ENCODE results near the gene NACAD.

The NACAD gene

GRCh38 chr7:45088146-45088701, 545 bp downstream of the NACAD start:
- DNase-seq (ENCODE audit: low read depth, low spot score) = no peak

- no peak for DNase-seq (ENCODE audit: low read depth, low spot score)
Observed at GRCh38 chr7:45087301-45088145, 1.2 kb downstream of the NACAD start.

DNA sequence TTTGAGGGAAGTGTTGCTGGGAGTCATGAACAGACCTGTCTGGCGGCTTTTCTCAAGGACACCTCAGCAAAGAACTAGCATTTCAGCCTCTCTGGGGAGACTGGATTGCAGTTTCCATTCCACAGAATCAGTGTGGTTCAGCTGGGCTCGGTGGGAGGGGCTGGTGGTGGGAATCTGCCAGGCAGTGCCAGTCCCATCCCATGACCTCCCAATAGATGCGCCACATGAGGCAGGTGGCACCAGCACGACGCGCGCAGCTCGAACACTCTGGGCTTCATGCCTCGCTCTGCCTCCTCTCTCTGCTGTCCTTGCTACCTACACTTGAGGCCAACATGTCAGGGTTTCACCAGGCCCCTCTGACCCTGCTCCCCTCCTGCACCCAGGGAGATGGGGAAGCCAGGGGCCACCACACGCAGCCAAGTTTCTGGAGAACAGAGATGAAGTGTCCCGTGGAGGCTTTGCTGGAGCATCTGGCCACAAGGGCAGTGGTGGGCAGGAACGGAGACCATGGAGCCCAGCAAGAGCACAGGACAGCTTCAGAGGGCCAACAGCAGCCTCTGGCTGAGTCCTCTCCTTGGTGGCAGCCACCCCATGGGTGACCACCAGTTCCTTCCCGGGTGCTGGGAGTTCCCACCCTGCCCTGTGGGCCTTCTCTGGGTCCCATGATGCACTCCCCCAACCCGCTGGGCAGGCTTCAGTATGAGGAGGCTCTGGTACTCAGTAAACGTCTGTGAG, 2.3 kb downstream of the NACAD start:
- peak; percentile 32 for DNase-seq (ENCODE audit: low read depth, low spot score)

DNA sequence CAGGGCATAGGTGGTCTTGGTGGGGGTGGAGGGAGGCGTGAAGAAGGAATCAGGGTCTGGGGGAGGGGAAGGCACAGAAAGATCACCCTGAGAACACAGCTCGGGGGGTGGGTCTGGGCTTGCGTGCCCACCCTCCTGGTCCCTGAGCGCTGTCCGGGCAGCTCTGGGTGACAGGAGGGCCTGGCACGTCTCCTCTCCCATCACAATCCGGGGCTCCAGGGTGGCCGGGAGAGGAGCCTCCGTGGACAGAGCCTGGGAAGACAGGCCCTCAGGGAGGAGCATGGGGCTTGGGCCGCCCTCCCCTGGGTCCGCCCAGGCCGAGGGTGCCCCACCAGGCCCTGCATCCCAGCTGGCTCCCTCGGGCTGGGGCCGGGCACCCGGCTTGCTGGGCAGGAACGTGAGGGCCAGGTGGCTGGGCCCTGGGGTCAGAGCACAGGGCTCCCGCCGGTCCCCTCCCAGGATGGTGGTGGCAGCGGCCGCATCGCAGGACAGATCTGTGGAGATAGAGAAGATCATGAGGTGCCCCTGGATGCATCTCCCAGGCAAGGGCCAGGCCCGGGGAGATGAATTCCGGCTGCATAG, 3.1 kb downstream of the NACAD start:
- DNase-seq (ENCODE audit: low read depth, low spot score) = no peak

GRCh38 chr7:45084901-45085618, 3.7 kb downstream of the NACAD start:
- no peak for DNase-seq (ENCODE audit: low read depth, low spot score)

DNA sequence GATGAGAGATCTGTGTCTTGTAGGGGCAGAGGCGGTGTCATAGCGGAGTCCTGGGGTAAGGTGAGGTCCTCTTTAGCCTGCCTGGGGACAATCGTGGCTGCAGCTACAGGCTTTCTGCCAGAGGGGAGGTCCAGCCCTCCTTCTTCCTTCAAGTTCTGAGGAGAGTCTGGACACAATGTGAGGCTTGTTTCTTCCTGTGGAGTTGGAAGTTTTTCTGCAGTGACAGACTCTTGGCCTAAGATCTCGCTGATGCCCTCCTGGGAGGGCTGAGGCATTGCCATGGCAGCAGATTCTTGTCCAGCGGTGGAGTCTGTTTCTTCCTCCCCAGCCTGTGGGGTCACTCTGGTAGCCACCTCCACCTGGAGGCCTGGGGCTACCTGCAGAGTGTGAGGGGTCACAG, 4.4 kb downstream of the NACAD start:
- no peak for DNase-seq (ENCODE audit: low read depth, low spot score)

DNA sequence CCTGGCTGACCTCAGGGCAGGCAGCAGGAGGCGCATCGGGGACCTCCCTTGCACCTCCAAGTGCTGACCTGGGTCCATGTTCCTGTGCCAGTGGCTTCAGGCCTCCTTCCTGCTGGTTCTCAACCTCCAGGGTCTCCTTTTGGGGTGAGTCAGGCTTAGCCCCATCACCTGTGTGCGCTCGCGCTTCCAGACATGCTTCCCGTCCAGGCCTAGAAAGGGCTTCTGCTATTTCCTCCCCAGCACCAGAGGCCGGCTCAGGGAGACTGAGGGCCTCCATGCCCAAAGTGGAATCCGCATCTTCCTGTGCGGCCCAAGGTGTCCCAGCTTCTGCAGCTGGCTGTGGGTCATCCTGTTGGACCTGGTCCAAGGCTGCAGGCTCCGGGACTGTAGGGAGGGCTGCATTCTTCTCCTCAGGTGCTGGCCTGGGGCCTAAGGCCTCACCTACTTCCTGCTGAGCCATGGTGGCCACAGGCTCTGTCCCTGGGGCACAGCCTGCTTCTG, 5.9 kb downstream of the NACAD start:
- DNase-seq (ENCODE audit: low read depth, low spot score) = no peak

GRCh38 chr7:45082031-45082830, 6.5 kb downstream of the NACAD start:
- DNase-seq (ENCODE audit: low read depth, low spot score) = no peak

DNA sequence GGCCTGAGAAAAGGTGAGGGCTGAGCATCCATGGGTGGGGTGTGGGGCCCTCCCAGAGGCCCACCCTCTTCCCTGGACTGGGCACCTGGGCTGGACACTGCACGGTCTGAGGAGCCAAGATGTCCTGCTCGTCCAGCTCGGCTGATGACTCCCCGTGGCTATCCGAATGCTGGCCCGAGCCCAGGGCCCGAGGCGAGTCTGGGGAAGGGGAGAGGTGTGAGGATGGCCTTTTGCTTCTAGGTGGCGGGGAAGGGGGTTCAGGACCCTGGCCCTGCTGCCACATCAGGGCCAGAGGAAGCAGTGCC, 7.1 kb downstream of the NACAD start:
- DNase-seq (ENCODE audit: low read depth, low spot score) = no peak

GRCh38 chr7:45080958-45081669, 7.7 kb downstream of the NACAD start:
- no peak for DNase-seq (ENCODE audit: low read depth, low spot score)

- DNase-seq (ENCODE audit: low read depth, low spot score) = no peak
Observed at GRCh38 chr7:45080265-45080957, 8.4 kb downstream of the NACAD start.

DNA sequence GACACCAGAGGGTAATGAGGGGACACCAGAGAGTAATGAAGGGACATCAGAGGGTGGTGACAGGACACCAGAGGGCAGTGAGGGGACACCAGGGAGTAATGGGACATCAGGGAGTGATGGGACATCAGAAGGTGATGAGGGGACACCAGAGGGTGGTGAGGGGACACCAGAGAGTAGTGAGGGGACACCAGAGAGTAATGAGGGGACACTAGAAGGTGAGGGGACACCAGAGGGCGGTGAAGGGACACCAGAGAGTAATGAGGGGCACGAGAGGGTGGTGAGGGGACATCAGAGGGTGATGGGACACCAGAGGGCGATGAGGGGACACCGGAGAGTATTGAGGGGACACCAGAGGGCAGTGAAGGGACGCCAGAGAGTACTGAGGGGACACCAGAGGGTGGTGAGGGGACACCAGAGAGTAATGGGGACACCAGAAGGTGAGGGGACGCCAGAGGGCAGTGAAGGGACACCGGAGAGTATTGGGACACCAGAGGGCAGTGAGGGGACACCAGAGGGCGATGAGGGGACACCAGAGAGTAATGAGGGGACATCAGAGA, 10.6 kb downstream of the NACAD start:
- no peak for DNase-seq (ENCODE audit: low read depth, low spot score)

DNA sequence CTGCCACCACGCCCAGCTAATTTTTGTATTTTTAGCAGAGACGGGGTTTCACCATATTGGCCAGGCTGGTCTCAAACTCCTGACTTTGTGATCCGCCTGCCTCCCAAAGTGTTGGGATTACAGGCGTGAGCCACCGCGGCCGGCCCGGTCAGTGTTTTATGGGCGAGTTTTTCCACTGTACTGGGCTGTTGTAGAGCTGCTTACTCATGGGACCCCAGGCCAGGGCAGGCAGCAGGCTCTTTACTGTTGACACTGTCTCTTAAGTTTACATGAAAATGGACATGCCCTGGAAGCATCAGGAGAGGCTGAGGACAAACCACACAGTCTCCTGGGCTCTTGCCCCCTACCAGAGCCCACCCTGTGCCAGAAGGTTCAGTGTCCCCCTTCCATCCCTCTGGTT, 11.2 kb downstream of the NACAD start:
- DNase-seq (ENCODE audit: low read depth, low spot score) = no peak

DNA sequence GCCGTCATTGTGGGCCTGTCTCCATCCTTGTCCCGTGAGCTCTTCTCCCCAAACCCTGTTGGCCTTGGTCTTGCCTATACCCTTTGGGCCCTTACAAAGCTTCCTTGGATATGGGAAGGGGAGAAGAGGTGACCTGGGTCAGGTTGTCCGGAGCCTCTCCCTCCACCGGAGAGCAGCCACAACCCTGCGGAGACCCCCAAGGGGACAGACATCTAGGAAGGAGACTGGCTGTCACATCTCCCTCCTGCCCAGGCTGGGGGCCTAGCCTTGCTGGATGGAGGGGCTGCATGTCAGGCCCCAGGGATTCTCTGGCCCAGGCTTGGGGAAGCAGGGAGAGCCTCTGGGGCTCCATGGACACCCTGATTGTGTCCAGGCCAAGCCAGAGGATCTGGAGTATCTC, 11.8 kb downstream of the NACAD start:
- DNase-seq (ENCODE audit: low read depth, low spot score) = no peak

- no peak for DNase-seq (ENCODE audit: low read depth, low spot score)
Observed at GRCh38 chr7:45075871-45076796, 12.6 kb downstream of the NACAD start.

- no peak for DNase-seq (ENCODE audit: low read depth, low spot score)
Observed at GRCh38 chr7:45075355-45075644, 13.5 kb downstream of the NACAD start.

- no peak for DNase-seq (ENCODE audit: low read depth, low spot score)
Observed at GRCh38 chr7:45074528-45075354, 14.0 kb downstream of the NACAD start.

All from ELF-1 (cell line).